NCI-H446 treated with DMSO at 0.1 percent for 48 hours (cell line): ENCODE data around the gene HOTAIR.

Experiments used
- DNase-seq: peaks from one replicate; lab custom pipeline; 2025; lab: John Stamatoyannopoulos, UW

HOTAIR gene

GRCh38 chr12:53976172-53976822 lies 1.5 kb upstream of the HOTAIR start:
- no peak for DNase-seq

- no peak for DNase-seq
Observed at GRCh38 chr12:53975479-53976152, 862 bp upstream of the HOTAIR start.

- no peak for DNase-seq
Observed at GRCh38 chr12:53975064-53975471, 314 bp upstream of the HOTAIR start.

- DNase-seq, result no peak
Observed at GRCh38 chr12:53973236-53974042, 1.3 kb downstream of the HOTAIR start.

- DNase-seq, result no peak
Observed at GRCh38 chr12:53972722-53973235, 2.0 kb downstream of the HOTAIR start, which contains the start of gene HOXC11. TSS of gene HOXC11 (plus strand) at chr12:53973126. CDS start at chr12:53973242, 116 bp downstream.

GRCh38 chr12:53972152-53972702 lies 2.5 kb downstream of the HOTAIR start:
- no peak for DNase-seq

GRCh38 chr12:53971686-53972085 lies 3.1 kb downstream of the HOTAIR start:
- no peak for DNase-seq

GRCh38 chr12:53971129-53971528 lies 3.6 kb downstream of the HOTAIR start:
- DNase-seq, result no peak

- DNase-seq, result no peak
Observed at GRCh38 chr12:53970451-53970850, 4.3 kb downstream of the HOTAIR start.

GRCh38 chr12:53969588-53970259 lies 5.0 kb downstream of the HOTAIR start:
- DNase-seq, result no peak

GRCh38 chr12:53968214-53969127 lies 6.3 kb downstream of the HOTAIR start:
- DNase-seq, result no peak

GRCh38 chr12:53967421-53967925 lies 7.3 kb downstream of the HOTAIR start:
- DNase-seq, result no peak

GRCh38 chr12:53966385-53967133 lies 8.2 kb downstream of the HOTAIR start:
- DNase-seq, result no peak

GRCh38 chr12:53966085-53966384 lies 8.7 kb downstream of the HOTAIR start:
- no peak for DNase-seq

- DNase-seq, result no peak
Observed at GRCh38 chr12:53965281-53966084, 9.3 kb downstream of the HOTAIR start.

GRCh38 chr12:53964315-53964713 lies 10.4 kb downstream of the HOTAIR start:
- DNase-seq, result no peak

- DNase-seq, result no peak
Observed at GRCh38 chr12:53963434-53964314, 11.1 kb downstream of the HOTAIR start.

GRCh38 chr12:53963005-53963404 lies 11.7 kb downstream of the HOTAIR start:
- DNase-seq, result no peak
